Astrocyte of the cerebellum (primary cell): ENCODE measurements around the gene SPRY1.
A peak's percentile ranks its signal among the peaks of the same experiment; 100 is the strongest.

Experiments
- DNase-seq: peaks from one replicate; pipeline ENCODE4 v3.0.0-alpha.2; 2011; ENCODE audit warnings: low read depth
- H3K4me3 ChIP-seq: 2 replicates; pipeline ENCODE4 v1.5.1; 2011; ENCODE audit warnings: mild to moderate bottlenecking, low read depth, low read length, moderate library complexity
- CTCF ChIP-seq: IDR thresholded peaks from 2 replicates; pipeline ENCODE4 v1.5.1; 2012; ENCODE audit warnings: low read length, low read depth, moderate library complexity, mild to moderate bottlenecking; ENCODE audit errors: missing control alignments
- in situ Hi-C: cut with HindIII; loops from 2 replicates; pipeline ENCODE4 v1.10.0; 2017; ENCODE audit warnings: low sequenced_read_pairs

SPRY1 gene

GRCh38 chr4:123415576-123415975, 19.0 kb downstream of the SPRY1 start:
- TF ChIP-seq CTCF = no peak
- in situ Hi-C loops = no loop called here
- DNase-seq = no peak
- no peak overlapping the region for H3K4me3 ChIP-seq

GRCh38 chr4:123415977-123416376, 19.4 kb downstream of the SPRY1 start:
- H3K4me3 ChIP-seq = no peak overlapping the region
- TF ChIP-seq CTCF = no peak
- no peak for DNase-seq
- in situ Hi-C loops = no loop called here

GRCh38 chr4:123417813-123418212, 21.2 kb downstream of the SPRY1 start:
- H3K4me3 ChIP-seq = no peak overlapping the region
- no peak for TF ChIP-seq CTCF
- no peak for DNase-seq
- in situ Hi-C loops = no loop called here

GRCh38 chr4:123418351-123418931, 21.8 kb downstream of the SPRY1 start:
- in situ Hi-C loops = no loop called here
- DNase-seq = peak; percentile 95
- no peak overlapping the region for H3K4me3 ChIP-seq

GRCh38 chr4:123419885-123420755, 23.5 kb downstream of the SPRY1 start:
- TF ChIP-seq CTCF = no peak
- in situ Hi-C loops = no loop called here
- DNase-seq = no peak
- no peak overlapping the region for H3K4me3 ChIP-seq

More at GRCh38 chr4:123418351-123418931, 21.8 kb downstream of the SPRY1 start:
- TF ChIP-seq CTCF = no peak

- no peak overlapping the region for H3K4me3 ChIP-seq
- in situ Hi-C loops = no loop called here
- no peak for TF ChIP-seq CTCF
- no peak for DNase-seq
Measured at GRCh38 chr4:123421227-123421936, 24.8 kb downstream of the SPRY1 start.
